Stomach (tissue), 4 donors: ENCODE results near the gene CBR4.

Experiments used
- EP300 ChIP-seq: sonication (generic); formaldehyde crosslinking; IDR thresholded peaks from one replicate; pipeline ENCODE4 v1.6.1; 2017; ENCODE audit warnings: antibody characterized with exemption
- POLR2A ChIP-seq, 4 donors: fragments of 450-650 bp; IDR thresholded peaks; one replicate each; pipeline ENCODE4 v1.6.1; 2016; ENCODE audit warnings: antibody characterized with exemption in 4 of 4, control low read depth in 2 of 4, mild to moderate bottlenecking in 1 of 4, moderate library complexity in 1 of 4

DNA sequence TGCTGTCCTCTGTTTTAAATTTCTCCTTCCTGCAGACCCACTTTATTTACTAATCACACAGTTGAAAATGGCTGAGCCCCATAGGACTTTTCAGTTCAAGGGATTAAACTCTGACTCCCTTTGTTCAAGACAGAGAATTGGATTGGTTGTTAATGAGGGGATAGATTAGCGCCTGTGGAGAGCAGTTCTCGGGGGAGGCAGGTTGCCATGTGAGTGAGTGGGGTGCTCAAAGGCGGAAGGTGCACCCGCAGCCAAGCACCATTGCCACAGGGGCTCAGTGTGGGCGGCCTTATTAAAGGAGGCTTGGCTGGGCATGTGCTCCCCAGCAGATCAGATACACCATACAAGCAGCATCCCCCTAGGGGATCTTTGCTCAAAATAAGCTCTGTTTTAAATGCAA, 7.9 kb upstream of the CBR4 start:
- TF ChIP-seq POLR2A (IDR thresholded peaks at IDR 0.05) (no peak), EP300 (no peak)
